Endothelial cell (in vitro differentiated cells): ENCODE data around the gene LIPA. TPM values are rescaled to one million over a fixed set of nuclear protein-coding genes. Genes with fewer than 3 reads are reported as not detected.
"Not testable (repeated sequence)": the region's sequence is repeated elsewhere in the genome, so short reads cannot be mapped to it uniquely, and the experiment has no call there.

Source experiments
- DNase-seq: peaks from one replicate; pipeline ENCODE4 v3.0.0; 2021; ENCODE audit warnings: low spot score
- H3K27ac Mint-ChIP-seq: one replicate; pipeline ENCODE4 v1.8.0; 2021; ENCODE audit warnings: mixed read lengths, inconsistent platforms; ENCODE audit not compliant: unreplicated experiment
- H3K27me3 Mint-ChIP-seq: one replicate; pipeline ENCODE4 v1.8.0; 2021; ENCODE audit warnings: mild to moderate bottlenecking, moderate library complexity, mixed read lengths, inconsistent platforms; ENCODE audit not compliant: unreplicated experiment
- H3K36me3 Mint-ChIP-seq: one replicate; pipeline ENCODE4 v1.8.0; 2021; ENCODE audit warnings: mild to moderate bottlenecking, low read depth, mixed read lengths, inconsistent platforms; ENCODE audit not compliant: unreplicated experiment
- H3K4me1 Mint-ChIP-seq: one replicate; pipeline ENCODE4 v1.8.0; 2021; ENCODE audit warnings: mild to moderate bottlenecking, mixed read lengths, inconsistent platforms; ENCODE audit not compliant: unreplicated experiment
- H3K4me3 Mint-ChIP-seq: one replicate; pipeline ENCODE4 v1.8.0; 2021; ENCODE audit warnings: mild to moderate bottlenecking, mixed read lengths, inconsistent platforms; ENCODE audit not compliant: unreplicated experiment
- H3K9me3 Mint-ChIP-seq: one replicate; pipeline ENCODE4 v1.8.0; 2021; ENCODE audit warnings: mixed read lengths, inconsistent platforms; ENCODE audit not compliant: unreplicated experiment
- CTCF ChIP-seq: fragments of 200-600 bp; sonication (generic); IDR thresholded peaks from one replicate; pipeline ENCODE4 v1.5.0; 2021; ENCODE audit warnings: antibody characterized with exemption; ENCODE audit not compliant: unreplicated experiment
- total RNA-seq: library from RNA; stranded (reverse); fragmentation: NEBNext Ultra II Directional; extraction: Animal tissue kit (Norgen Biotek cat#: 25700); gene quantifications from one replicate; pipeline ENCODE4 v1.2.1, GENCODE V29; 2021; ENCODE audit not compliant: unreplicated experiment

Gene LIPA
- total RNA-seq, 1 donor from 2014 or later, result 84.2 TPM

GRCh38 chr10:89202033-89202425 lies 49.5 kb downstream of the LIPA start:
- H3K9me3 Mint-ChIP-seq, result no peaks in the 10 kb centered on the region
- no peak overlapping the region for H3K4me3 Mint-ChIP-seq
- peaks cover 4% of the 10 kb centered on the region for H3K27me3 Mint-ChIP-seq
- no peak for TF ChIP-seq CTCF
- DNase-seq, result no peak
- no peaks in the 10 kb centered on the region for H3K36me3 Mint-ChIP-seq
- no peak overlapping the region for H3K27ac Mint-ChIP-seq
- H3K4me1 Mint-ChIP-seq, result peaks cover 14% of the 10 kb centered on the region

- Mint-ChIP-seq H3K27me3 (peaks cover 4% of the 10 kb centered on the region), H3K27ac (no peak overlapping the region), H3K9me3 (no peaks in the 10 kb centered on the region), H3K4me3 (no peak overlapping the region), H3K36me3 (no peaks in the 10 kb centered on the region), H3K4me1 (peaks cover 9% of the 10 kb centered on the region)
- no peak for TF ChIP-seq CTCF
- no peak for DNase-seq
These were observed 50.1 kb downstream of the LIPA start for GRCh38 chr10:89201345-89202032.

- TF ChIP-seq CTCF, result no peak
- Mint-ChIP-seq H3K36me3 (no peaks in the 10 kb centered on the region), H3K4me3 (no peak overlapping the region), H3K27ac (no peak overlapping the region), H3K9me3 (no peaks in the 10 kb centered on the region), H3K4me1 (peaks cover 2% of the 10 kb centered on the region), H3K27me3 (no peaks in the 10 kb centered on the region)
- no peak for DNase-seq
These were observed 54.1 kb downstream of the LIPA start for GRCh38 chr10:89197473-89197872.

GRCh38 chr10:89191301-89191700 lies 60.3 kb downstream of the LIPA start:
- H3K9me3 Mint-ChIP-seq, H3K27me3 Mint-ChIP-seq, H3K4me1 Mint-ChIP-seq, H3K27ac Mint-ChIP-seq, H3K36me3 Mint-ChIP-seq, DNase-seq, H3K4me3 Mint-ChIP-seq: not testable (repeated sequence)

- Mint-ChIP-seq H3K27ac (no peak overlapping the region), H3K36me3 (no peaks in the 10 kb centered on the region), H3K27me3 (peaks cover 2% of the 10 kb centered on the region), H3K4me3 (no peak overlapping the region), H3K9me3 (no peaks in the 10 kb centered on the region), H3K4me1 (no peaks in the 10 kb centered on the region)
- no peak for DNase-seq
- TF ChIP-seq CTCF, result no peak
These were observed 62.3 kb downstream of the LIPA start for GRCh38 chr10:89189211-89189734.
